Right atrium auricular region (tissue), 2 donors: Measurements from ENCODE around the gene LYST. TPM values are rescaled to one million over a fixed set of nuclear protein-coding genes. Genes with fewer than 3 reads are reported as not detected.

Source experiments
- DNase-seq: peaks from one replicate; pipeline ENCODE4 v3.0.0-alpha.2; 2019; ENCODE audit warnings: low spot score
- H3K27ac ChIP-seq, 2 donors: fragments of 200-600 bp; sonication (generic); 1 replicate in 1 of 2; 2 replicates in 1 of 2; pipeline ENCODE4 v1.5.1; 2016 to 2019
- H3K27me3 ChIP-seq, 2 donors: fragments of 200-600 bp; sonication (generic); one replicate each; pipeline versions ENCODE4 v1.5.1 to v1.6.0; 2017 to 2019
- H3K36me3 ChIP-seq: fragments of 200-600 bp; sonication (generic); one replicate; pipeline ENCODE4 v1.5.1; 2016
- H3K4me1 ChIP-seq, 2 donors: fragments of 200-600 bp; sonication (generic); one replicate each; pipeline versions ENCODE4 v1.5.1 to v1.6.0; 2017 to 2019
- H3K4me3 ChIP-seq, 2 donors: fragments of 200-600 bp; sonication (generic); 1 replicate in 1 of 2; 2 replicates in 1 of 2; pipeline ENCODE4 v1.5.1; 2017 to 2019; ENCODE audit warnings: mild to moderate bottlenecking in 1 of 2, moderate library complexity in 1 of 2
- H3K9me3 ChIP-seq, 2 donors: fragments of 200-600 bp; sonication (generic); one replicate each; pipeline ENCODE4 v1.5.1; 2019
- total RNA-seq, 2 donors: library from RNA; depleted of rRNA; stranded (reverse); fragments of >200 nt; gene quantifications; one replicate each; pipeline ENCODE4 v1.1.0, GENCODE V29; 2016
- TF ChIP-seq, protein P1 (sequence below), 2 donors: fragments of 200-600 bp; sonication (generic); IDR thresholded peaks; one replicate each; pipeline ENCODE4 v1.5.1; 2019; ENCODE audit warnings: antibody characterized with exemption in 2 of 2

LYST gene
- total RNA-seq, 2 donors from 2014 or later, result 7.3 to 13.0 TPM

GRCh38 chr1:235748747-235749146 is 118.0 kb downstream of the LYST start:
- Histone ChIP-seq H3K27ac (no peak overlapping the region), H3K9me3 (no peaks in the 10 kb centered on the region), H3K4me3 (no peak overlapping the region), H3K36me3 (peaks cover 31% of the 10 kb centered on the region), H3K4me1 (no peaks in the 10 kb centered on the region), H3K27me3 (no peaks in the 10 kb centered on the region)
- TF ChIP-seq, protein P1, sequence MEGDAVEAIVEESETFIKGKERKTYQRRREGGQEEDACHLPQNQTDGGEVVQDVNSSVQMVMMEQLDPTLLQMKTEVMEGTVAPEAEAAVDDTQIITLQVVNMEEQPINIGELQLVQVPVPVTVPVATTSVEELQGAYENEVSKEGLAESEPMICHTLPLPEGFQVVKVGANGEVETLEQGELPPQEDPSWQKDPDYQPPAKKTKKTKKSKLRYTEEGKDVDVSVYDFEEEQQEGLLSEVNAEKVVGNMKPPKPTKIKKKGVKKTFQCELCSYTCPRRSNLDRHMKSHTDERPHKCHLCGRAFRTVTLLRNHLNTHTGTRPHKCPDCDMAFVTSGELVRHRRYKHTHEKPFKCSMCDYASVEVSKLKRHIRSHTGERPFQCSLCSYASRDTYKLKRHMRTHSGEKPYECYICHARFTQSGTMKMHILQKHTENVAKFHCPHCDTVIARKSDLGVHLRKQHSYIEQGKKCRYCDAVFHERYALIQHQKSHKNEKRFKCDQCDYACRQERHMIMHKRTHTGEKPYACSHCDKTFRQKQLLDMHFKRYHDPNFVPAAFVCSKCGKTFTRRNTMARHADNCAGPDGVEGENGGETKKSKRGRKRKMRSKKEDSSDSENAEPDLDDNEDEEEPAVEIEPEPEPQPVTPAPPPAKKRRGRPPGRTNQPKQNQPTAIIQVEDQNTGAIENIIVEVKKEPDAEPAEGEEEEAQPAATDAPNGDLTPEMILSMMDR (IDR thresholded peaks at IDR 0.05), result no peak
- no peak for DNase-seq

DNA sequence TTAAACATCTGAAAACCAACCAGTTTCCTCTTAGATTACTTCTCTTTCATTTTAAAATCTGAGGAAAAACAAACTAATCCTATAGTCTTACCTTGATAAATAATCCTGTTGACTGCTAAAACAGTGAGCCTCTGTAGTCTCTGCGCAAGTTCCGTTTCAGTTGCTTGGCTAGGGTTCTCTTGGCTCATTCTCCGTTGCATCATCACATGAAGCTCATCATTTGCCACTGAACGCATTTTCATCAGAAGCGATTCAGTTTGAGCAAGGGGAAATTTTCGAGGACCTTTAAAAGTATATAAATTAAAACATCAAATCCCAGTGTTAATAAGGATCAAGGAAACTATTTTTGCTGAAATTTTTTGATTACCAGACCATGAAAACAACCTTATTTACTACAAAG is 120.5 kb downstream of the LYST start:
- no peaks in the 10 kb centered on the region for H3K27me3 ChIP-seq
- H3K4me3 ChIP-seq, result no peak overlapping the region
- H3K27ac ChIP-seq, result no peak overlapping the region
- H3K36me3 ChIP-seq, result peaks cover 41% of the 10 kb centered on the region
- DNase-seq, result no peak
- no peaks in the 10 kb centered on the region for H3K4me1 ChIP-seq
- TF ChIP-seq, protein P1 (IDR thresholded peaks at IDR 0.05), result no peak
- H3K9me3 ChIP-seq, result no peaks in the 10 kb centered on the region

GRCh38 chr1:235745503-235746136 is 121.1 kb downstream of the LYST start:
- H3K4me3 ChIP-seq, result no peak overlapping the region
- TF ChIP-seq, protein P1 (IDR thresholded peaks at IDR 0.05), result no peak
- H3K36me3 ChIP-seq, result peaks cover 44% of the 10 kb centered on the region
- no peaks in the 10 kb centered on the region for H3K4me1 ChIP-seq
- DNase-seq, result no peak
- H3K27ac ChIP-seq, result no peak overlapping the region
- no peaks in the 10 kb centered on the region for H3K27me3 ChIP-seq
- no peaks in the 10 kb centered on the region for H3K9me3 ChIP-seq

- Histone ChIP-seq H3K9me3 (no peaks in the 10 kb centered on the region), H3K4me1 (no peaks in the 10 kb centered on the region), H3K27ac (no peak overlapping the region), H3K27me3 (no peaks in the 10 kb centered on the region), H3K36me3 (peaks cover 44% of the 10 kb centered on the region), H3K4me3 (no peak overlapping the region)
- no peak for DNase-seq
- TF ChIP-seq, protein P1 (IDR thresholded peaks at IDR 0.05), result no peak
Measured at GRCh38 chr1:235742914-235743599, 123.6 kb downstream of the LYST start.

DNA sequence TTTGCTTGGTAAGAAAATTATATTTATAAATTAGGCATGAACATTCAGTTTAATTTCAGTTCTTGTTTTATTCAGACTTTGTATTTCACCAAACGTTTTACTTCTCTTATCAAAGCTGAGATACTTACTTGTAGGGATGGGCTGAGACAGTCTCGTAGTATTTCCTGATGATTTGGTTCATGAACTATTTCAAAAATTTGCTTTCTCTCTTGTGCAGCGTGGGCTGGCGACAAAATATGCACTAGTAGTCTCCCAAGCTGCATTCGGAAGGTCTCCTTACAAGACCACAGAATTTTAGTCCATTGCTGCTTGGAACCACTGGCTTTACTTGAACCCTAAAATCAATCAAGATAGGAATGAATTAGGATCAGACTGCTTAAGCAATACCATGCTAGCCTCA is 125.4 kb downstream of the LYST start:
- peaks cover 40% of the 10 kb centered on the region for H3K36me3 ChIP-seq

More for the DNA sequence above, 125.4 kb downstream of the LYST start:
- DNase-seq, result no peak
- TF ChIP-seq, protein P1 (IDR thresholded peaks at IDR 0.05), result no peak
- H3K9me3 ChIP-seq, result no peaks in the 10 kb centered on the region
- no peak overlapping the region for H3K27ac ChIP-seq
- H3K4me1 ChIP-seq, result no peaks in the 10 kb centered on the region
- no peak overlapping the region for H3K4me3 ChIP-seq
- no peaks in the 10 kb centered on the region for H3K27me3 ChIP-seq
